GM10847 (cell line): ENCODE results near the gene IL17RA.

ENCODE experiments used
- POLR2A ChIP-seq: IDR thresholded peaks from 2 replicates; pipeline ENCODE4 v1.6.1; 2011; ENCODE audit not compliant: insufficient read length; ENCODE audit errors: extremely low read depth

Gene IL17RA

DNA sequence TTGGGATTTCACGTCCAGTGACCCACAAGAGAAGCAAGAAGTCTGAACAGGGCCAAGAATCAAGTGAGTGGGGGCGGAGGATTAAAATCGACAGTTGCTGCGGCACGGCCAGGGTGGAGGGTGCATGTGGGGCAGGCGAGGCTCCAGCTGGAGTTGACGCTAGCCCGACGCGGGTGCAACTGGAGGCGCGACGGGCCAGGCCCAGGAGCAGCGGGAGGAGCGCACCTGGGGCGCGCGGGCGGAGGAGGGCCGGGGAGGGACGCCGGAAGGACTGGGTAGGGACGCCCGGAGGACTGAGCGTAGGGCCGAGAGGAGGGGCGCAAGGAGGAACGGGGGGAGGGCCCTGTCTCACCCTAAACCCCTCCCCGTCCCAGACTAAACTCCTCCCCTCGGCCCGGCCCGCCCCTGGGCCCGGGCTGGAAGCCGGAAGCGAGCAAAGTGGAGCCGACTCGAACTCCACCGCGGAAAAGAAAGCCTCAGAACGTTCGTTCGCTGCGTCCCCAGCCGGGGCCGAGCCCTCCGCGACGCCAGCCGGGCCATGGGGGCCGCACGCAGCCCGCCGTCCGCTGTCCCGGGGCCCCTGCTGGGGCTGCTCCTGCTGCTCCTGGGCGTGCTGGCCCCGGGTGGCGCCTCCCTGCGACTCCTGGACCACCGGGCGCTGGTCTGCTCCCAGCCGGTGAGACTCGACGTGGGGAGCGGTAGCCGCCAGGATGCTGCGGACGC, at the start of gene IL17RA:
Gene IL17RA, plus strand, starts transcription at position 447 of the 723 bp plus-strand sequence. Its CDS starts 92 bp downstream, at position 539.
- TF ChIP-seq POLR2A = no peak

DNA sequence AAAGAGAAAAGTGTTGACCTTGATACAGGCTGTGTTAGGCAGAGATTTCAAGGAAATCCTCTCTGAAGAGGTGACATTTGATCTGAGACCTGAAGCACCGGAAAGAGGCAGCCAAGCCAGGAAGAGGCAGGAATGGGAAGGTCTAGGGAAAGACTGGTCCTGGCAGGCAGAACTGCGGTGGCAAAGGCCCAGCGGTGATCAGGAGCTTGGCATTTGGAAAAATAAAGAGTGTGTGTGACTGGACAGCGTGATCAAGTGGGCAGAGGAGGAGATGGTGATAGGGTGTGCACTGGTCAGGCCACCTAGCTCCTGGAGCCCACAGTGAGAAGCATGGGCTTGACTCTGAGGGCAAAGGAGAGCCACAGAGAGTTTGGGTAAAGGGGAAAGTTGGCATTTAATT, 49.6 kb upstream of the IL17RA start:
- no peak for TF ChIP-seq POLR2A

DNA sequence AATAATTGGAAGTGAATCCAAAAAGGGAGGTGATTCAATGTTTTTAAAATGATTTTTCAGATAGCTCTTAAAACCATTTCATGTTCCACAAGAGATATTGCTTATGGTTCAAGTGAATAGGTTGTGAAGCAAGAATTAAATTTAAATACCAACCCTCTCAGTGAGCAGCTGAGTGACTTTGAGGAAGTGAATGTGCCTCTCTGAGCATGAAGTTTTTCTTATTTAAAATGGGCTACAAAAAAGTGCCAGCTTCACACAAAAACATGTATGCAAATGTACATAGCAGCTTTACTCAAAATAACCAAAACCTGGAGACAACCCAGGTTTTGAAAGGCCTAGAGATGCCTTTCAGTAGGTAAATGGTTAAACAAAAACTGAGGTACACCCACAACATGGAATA, 41.3 kb upstream of the IL17RA start:
- TF ChIP-seq POLR2A = no peak

DNA sequence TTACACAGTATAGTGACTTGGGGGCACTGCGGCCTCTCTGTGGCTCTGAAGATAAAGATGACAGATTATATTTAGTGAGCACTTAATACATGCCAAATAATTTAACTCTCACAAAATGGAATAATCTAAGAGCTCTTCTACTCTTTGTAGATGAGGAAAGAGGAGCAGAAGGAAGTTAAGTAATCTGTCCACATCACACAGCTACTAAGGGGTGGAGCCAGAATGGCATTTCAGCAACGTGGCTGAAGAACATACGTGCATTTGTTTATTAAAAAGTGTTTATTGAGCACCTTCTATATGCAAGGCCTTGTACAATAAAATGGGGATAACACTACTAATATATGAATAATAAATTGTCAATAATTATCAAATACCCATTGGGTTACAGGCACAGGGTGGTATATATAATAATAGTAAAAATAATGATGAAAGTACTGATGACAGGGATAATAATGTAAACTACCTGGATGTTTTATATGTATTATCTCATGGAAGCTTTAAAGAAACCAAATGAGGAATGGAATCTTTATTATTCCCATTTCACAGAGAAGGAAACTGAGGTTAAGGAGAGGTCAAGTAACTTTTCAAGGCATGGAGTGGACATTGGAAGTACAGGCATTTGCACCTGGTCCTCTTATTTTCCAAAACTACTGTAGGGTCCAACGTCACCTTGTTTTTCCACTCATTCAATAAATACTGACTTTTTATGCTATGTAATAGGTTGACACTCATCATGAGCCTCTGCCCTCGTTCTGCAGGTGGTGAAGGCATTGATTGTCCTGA, 38.0 kb upstream of the IL17RA start:
- TF ChIP-seq POLR2A = no peak

DNA sequence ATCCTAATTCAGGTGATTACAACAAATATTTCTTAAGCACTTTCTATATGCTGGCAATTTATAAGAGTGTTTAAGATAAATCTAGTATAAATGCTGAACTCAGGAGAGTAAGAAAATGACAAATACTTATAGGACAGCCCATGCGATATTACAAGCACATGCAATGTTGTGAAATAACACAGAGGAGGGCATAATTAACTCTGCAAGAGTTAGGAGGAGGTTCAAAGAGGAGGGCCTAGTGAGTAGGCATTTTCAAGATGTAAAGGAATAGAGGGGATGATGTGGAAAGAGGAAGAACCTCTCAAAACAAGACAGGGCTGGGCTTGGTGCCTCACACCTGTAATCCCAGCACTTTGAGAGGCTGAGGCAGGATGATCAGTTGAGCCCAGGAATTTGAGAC, 37.1 kb upstream of the IL17RA start:
- TF ChIP-seq POLR2A = no peak

GRCh38 chr22:17056058-17056457, 28.7 kb upstream of the IL17RA start:
- TF ChIP-seq POLR2A = no peak

DNA sequence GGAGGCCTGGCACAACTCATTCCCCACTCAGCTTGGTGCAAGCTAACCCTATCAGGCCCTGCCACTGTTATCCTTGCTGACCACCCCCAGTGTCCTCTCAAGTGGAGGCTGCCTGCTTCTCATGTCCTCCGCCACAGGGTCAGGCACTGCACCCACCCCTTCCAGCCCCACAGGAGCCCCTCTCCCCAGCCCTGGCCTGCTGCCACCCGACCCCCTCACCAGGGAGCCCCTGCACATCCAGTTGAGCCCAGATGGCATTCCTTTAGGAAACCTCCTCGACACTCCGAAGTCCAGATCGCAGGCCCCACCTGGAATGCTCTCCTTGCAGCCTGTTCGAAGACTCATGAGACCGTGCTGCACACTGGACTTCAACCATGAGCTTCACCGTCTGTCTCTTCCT, 28.0 kb upstream of the IL17RA start:
- TF ChIP-seq POLR2A = no peak

- no peak for TF ChIP-seq POLR2A
Measured at GRCh38 chr22:17057959-17058814, 26.6 kb upstream of the IL17RA start.

GRCh38 chr22:17060126-17060525, 24.7 kb upstream of the IL17RA start:
- no peak for TF ChIP-seq POLR2A

GRCh38 chr22:17063411-17064106, 21.2 kb upstream of the IL17RA start:
- TF ChIP-seq POLR2A = no peak

DNA sequence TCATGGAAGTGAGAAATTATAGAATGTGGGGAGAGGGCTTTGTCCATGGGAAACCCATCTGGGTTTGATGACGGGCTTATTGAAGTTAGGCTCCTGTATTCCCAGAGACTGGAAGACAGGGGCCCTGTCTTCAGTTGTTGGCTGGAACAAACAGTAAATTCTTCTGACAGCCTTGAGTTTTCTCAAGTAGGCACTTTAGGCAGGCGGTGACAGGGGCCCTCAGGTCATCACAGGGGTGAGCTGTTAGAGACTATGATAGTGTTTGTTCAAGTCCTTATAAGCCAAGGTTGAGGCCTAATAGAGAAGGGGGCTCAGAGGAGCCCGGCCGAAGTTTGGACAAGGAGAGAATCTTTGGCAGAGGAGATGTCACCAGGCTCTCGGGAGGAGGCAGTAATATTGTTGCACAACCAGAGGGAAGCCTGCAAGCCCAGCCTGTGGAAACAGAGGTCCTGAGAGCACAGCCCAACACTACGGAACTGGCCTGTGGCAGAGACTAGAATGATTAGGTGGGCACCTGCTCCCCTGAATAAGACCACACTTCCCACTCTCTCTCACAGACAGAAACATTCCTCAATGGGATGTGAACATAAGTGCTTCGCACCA, 20.2 kb upstream of the IL17RA start:
- TF ChIP-seq POLR2A = no peak

DNA sequence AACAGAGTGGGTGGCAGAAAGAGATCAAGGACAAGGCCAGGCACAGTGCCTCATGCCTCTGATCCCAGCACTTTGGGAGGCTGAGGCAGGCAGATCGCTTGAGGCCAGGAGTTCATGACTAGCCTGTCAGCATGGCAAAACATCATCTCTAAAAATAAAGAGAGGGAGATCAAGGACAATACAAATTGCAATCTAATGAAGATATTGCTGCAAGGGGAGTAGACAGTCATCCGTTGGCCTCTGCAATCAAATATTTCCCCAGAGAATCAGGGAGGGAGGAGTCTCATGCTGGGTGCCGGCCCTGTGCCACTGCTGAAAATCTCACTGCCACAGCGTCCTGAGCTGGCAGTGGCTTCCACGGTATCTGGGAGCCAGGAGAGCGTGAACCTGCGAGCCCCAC, 19.4 kb upstream of the IL17RA start:
- TF ChIP-seq POLR2A = no peak

- no peak for TF ChIP-seq POLR2A
Measured at GRCh38 chr22:17072877-17073276, 11.9 kb upstream of the IL17RA start.

GRCh38 chr22:17074648-17075002, 10.2 kb upstream of the IL17RA start:
- TF ChIP-seq POLR2A = no peak

DNA sequence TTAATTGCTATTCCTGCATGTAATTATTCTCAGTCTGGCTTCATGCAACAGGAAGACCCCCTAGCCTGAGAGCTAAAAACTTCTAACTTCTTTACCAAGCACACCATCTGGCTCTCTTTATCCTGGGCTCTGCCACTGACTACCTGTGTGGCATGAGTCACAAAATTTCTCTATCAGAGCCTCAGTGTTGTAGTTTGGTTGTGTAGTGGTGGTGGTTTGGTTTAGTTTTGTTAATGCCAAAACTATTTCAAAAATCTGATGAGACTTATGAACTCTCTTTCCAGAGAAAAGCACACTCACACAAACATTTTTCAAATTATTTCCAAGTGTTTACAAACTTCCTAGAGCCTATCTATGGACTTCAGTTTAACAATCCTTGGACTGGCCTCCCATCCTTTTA, 7.5 kb upstream of the IL17RA start:
- TF ChIP-seq POLR2A = no peak
